ENCODE results near the gene ADAT1. TPM values are rescaled to one million over a fixed set of nuclear protein-coding genes. Genes with fewer than 3 reads are reported as not detected.
"Not testable (repeated sequence)": the region's sequence is repeated elsewhere in the genome, so short reads cannot be mapped to it uniquely, and the experiment has no call there.

ADAT1 gene
- total and polyA plus RNA-seq, 2 donors: 22.2 to 23.2 TPM

GRCh38 chr16:75614066-75614897 is 8.8 kb downstream of the ADAT1 start:
- H3K36me3 ChIP-seq (ENCODE audit: control insufficient read depth in 2 of 2, insufficient read depth in 2 of 2, low read length in 1 of 2): peaks cover 45 to 55% of the 10 kb centered on the region in 2 donors
- no peaks in the 10 kb centered on the region for H3K4me1 ChIP-seq (ENCODE audit: control insufficient read depth in 2 of 2, insufficient read depth in 2 of 2, low read length in 2 of 2)
- no peaks in the 10 kb centered on the region for H3K27me3 ChIP-seq (ENCODE audit: control insufficient read depth in 2 of 2, insufficient read depth in 1 of 2, low read length in 1 of 2)
- no peaks in the 10 kb centered on the region for H3K9me3 ChIP-seq (ENCODE audit: control insufficient read depth in 2 of 2, insufficient read depth in 1 of 2, low read length in 1 of 2)
- no peak overlapping the region for H3K27ac ChIP-seq (ENCODE audit: low read depth in 1 of 2, low read length in 1 of 2)
- over 99% methylated on average over 4 of the region's 4 CpGs for WGBS
- H3K4me3 ChIP-seq (ENCODE audit: low read length in 2 of 2): no peak overlapping the region
- no peak for DNase-seq (ENCODE audit: low read depth in 6 of 9, low spot score in 9 of 9)

- H3K4me1 ChIP-seq (ENCODE audit: control insufficient read depth in 2 of 2, insufficient read depth in 2 of 2, low read length in 2 of 2): no peaks in the 10 kb centered on the region
- no peak overlapping the region for H3K27ac ChIP-seq (ENCODE audit: low read depth in 1 of 2, low read length in 1 of 2)
- H3K9me3 ChIP-seq (ENCODE audit: control insufficient read depth in 2 of 2, insufficient read depth in 1 of 2, low read length in 1 of 2): no peaks in the 10 kb centered on the region
- no peaks in the 10 kb centered on the region for H3K27me3 ChIP-seq (ENCODE audit: control insufficient read depth in 2 of 2, insufficient read depth in 1 of 2, low read length in 1 of 2)
- 98% methylated on average over 1 of the region's 1 CpG for WGBS
- no peak overlapping the region for H3K4me3 ChIP-seq (ENCODE audit: low read length in 2 of 2)
- no peak for DNase-seq (ENCODE audit: low read depth in 6 of 9, low spot score in 9 of 9)
- peaks cover 52 to 58% of the 10 kb centered on the region in 2 donors for H3K36me3 ChIP-seq (ENCODE audit: control insufficient read depth in 2 of 2, insufficient read depth in 2 of 2, low read length in 1 of 2)
These were observed 16.6 kb downstream of the ADAT1 start for GRCh38 chr16:75606507-75606906.

- Histone ChIP-seq H3K27ac (ENCODE audit: low read depth in 1 of 2, low read length in 1 of 2) (no peak overlapping the region), H3K9me3 (ENCODE audit: control insufficient read depth in 2 of 2, insufficient read depth in 1 of 2, low read length in 1 of 2) (no peaks in the 10 kb centered on the region), H3K4me3 (ENCODE audit: low read length in 2 of 2) (no peak overlapping the region), H3K27me3 (ENCODE audit: control insufficient read depth in 2 of 2, insufficient read depth in 1 of 2, low read length in 1 of 2) (no peaks in the 10 kb centered on the region), H3K4me1 (ENCODE audit: control insufficient read depth in 2 of 2, insufficient read depth in 2 of 2, low read length in 2 of 2) (no peaks in the 10 kb centered on the region), H3K36me3 (ENCODE audit: control insufficient read depth in 2 of 2, insufficient read depth in 2 of 2, low read length in 1 of 2) (peaks cover 52 to 59% of the 10 kb centered on the region in 2 donors)
- no peak for DNase-seq (ENCODE audit: low read depth in 6 of 9, low spot score in 9 of 9)
- WGBS: 97% methylated on average over 4 of the region's 4 CpGs
These were observed 19.8 kb downstream of the ADAT1 start for GRCh38 chr16:75603241-75603640.

- Histone ChIP-seq H3K4me1 (ENCODE audit: control insufficient read depth in 2 of 2, insufficient read depth in 2 of 2, low read length in 2 of 2) (no peaks in the 10 kb centered on the region), H3K27me3 (ENCODE audit: control insufficient read depth in 2 of 2, insufficient read depth in 1 of 2, low read length in 1 of 2) (no peaks in the 10 kb centered on the region), H3K9me3 (ENCODE audit: control insufficient read depth in 2 of 2, insufficient read depth in 1 of 2, low read length in 1 of 2) (no peaks in the 10 kb centered on the region), H3K4me3 (ENCODE audit: low read length in 2 of 2) (no peak overlapping the region), H3K36me3 (ENCODE audit: control insufficient read depth in 2 of 2, insufficient read depth in 2 of 2, low read length in 1 of 2) (peaks cover 45 to 55% of the 10 kb centered on the region in 2 donors), H3K27ac (ENCODE audit: low read depth in 1 of 2, low read length in 1 of 2) (no peak overlapping the region)
- 99% methylated on average over 6 of the region's 6 CpGs for WGBS
- DNase-seq (ENCODE audit: low read depth in 6 of 9, low spot score in 9 of 9): no peak
These were observed 23.4 kb downstream of the ADAT1 start for GRCh38 chr16:75599452-75600277.

GRCh38 chr16:75593825-75594820 is 29.0 kb downstream of the ADAT1 start:
- H3K27ac ChIP-seq (ENCODE audit: low read depth in 1 of 2, low read length in 1 of 2): no peak overlapping the region

GRCh38 chr16:75593308-75593707 is 29.8 kb downstream of the ADAT1 start:
- Histone ChIP-seq H3K36me3 (ENCODE audit: control insufficient read depth in 2 of 2, insufficient read depth in 2 of 2, low read length in 1 of 2) (peaks cover 12 to 18% of the 10 kb centered on the region in 2 donors), H3K27ac (ENCODE audit: low read depth in 1 of 2, low read length in 1 of 2) (no peak overlapping the region), H3K4me1 (ENCODE audit: control insufficient read depth in 2 of 2, insufficient read depth in 2 of 2, low read length in 2 of 2) (peaks cover 0 to 5% of the 10 kb centered on the region in 2 donors), H3K9me3 (ENCODE audit: control insufficient read depth in 2 of 2, insufficient read depth in 1 of 2, low read length in 1 of 2) (no peaks in the 10 kb centered on the region), H3K4me3 (ENCODE audit: low read length in 2 of 2) (no peak overlapping the region), H3K27me3 (ENCODE audit: control insufficient read depth in 2 of 2, insufficient read depth in 1 of 2, low read length in 1 of 2) (no peaks in the 10 kb centered on the region)
- DNase-seq (ENCODE audit: low read depth in 6 of 9, low spot score in 9 of 9): no peak
- 98% methylated on average over 6 of the region's 6 CpGs for WGBS

More at GRCh38 chr16:75593825-75594820, 29.0 kb downstream of the ADAT1 start:
- DNase-seq (ENCODE audit: low read depth in 6 of 9, low spot score in 9 of 9): peak in 4 of 9 donors; percentile 6 to 46 (median 16)
- no peaks in the 10 kb centered on the region for H3K27me3 ChIP-seq (ENCODE audit: control insufficient read depth in 2 of 2, insufficient read depth in 1 of 2, low read length in 1 of 2)
- H3K4me1 ChIP-seq (ENCODE audit: control insufficient read depth in 2 of 2, insufficient read depth in 2 of 2, low read length in 2 of 2): peaks cover 0 to 5% of the 10 kb centered on the region in 2 donors
- no peak overlapping the region for H3K4me3 ChIP-seq (ENCODE audit: low read length in 2 of 2)
- WGBS: 62% methylated on average over 17 of the region's 17 CpGs
- peaks cover 14 to 18% of the 10 kb centered on the region in 2 donors for H3K36me3 ChIP-seq (ENCODE audit: control insufficient read depth in 2 of 2, insufficient read depth in 2 of 2, low read length in 1 of 2)
- H3K9me3 ChIP-seq (ENCODE audit: control insufficient read depth in 2 of 2, insufficient read depth in 1 of 2, low read length in 1 of 2): no peaks in the 10 kb centered on the region

- not testable (repeated sequence) for H3K4me3 ChIP-seq (ENCODE audit: low read length in 2 of 2)
- H3K36me3 ChIP-seq (ENCODE audit: control insufficient read depth in 2 of 2, insufficient read depth in 2 of 2, low read length in 1 of 2): peaks cover 1 to 10% of the 10 kb centered on the region in 2 donors
- WGBS: 93% methylated on average over 7 of the region's 9 CpGs
These were observed 31.2 kb downstream of the ADAT1 start for GRCh38 chr16:75591927-75592326.

GRCh38 chr16:75590920-75591843 is 31.9 kb downstream of the ADAT1 start:
- Histone ChIP-seq H3K4me3 (ENCODE audit: low read length in 2 of 2) (no peak overlapping the region), H3K4me1 (ENCODE audit: control insufficient read depth in 2 of 2, insufficient read depth in 2 of 2, low read length in 2 of 2) (peaks cover 0 to 5% of the 10 kb centered on the region in 2 donors), H3K27me3 (ENCODE audit: control insufficient read depth in 2 of 2, insufficient read depth in 1 of 2, low read length in 1 of 2) (no peaks in the 10 kb centered on the region), H3K27ac (ENCODE audit: low read depth in 1 of 2, low read length in 1 of 2) (peak overlapping the region in 1 of 2 donors; percentile 41), H3K9me3 (ENCODE audit: control insufficient read depth in 2 of 2, insufficient read depth in 1 of 2, low read length in 1 of 2) (no peaks in the 10 kb centered on the region), H3K36me3 (ENCODE audit: control insufficient read depth in 2 of 2, insufficient read depth in 2 of 2, low read length in 1 of 2) (peaks cover 4 to 8% of the 10 kb centered on the region in 2 donors)
- no peak for DNase-seq (ENCODE audit: low read depth in 6 of 9, low spot score in 9 of 9)
- 96% methylated on average over 8 of the region's 8 CpGs for WGBS

More at GRCh38 chr16:75591927-75592326, 31.2 kb downstream of the ADAT1 start:
- H3K9me3 ChIP-seq (ENCODE audit: control insufficient read depth in 2 of 2, insufficient read depth in 1 of 2, low read length in 1 of 2); H3K27ac ChIP-seq (ENCODE audit: low read depth in 1 of 2, low read length in 1 of 2); DNase-seq (ENCODE audit: low read depth in 6 of 9, low spot score in 9 of 9); H3K27me3 ChIP-seq (ENCODE audit: control insufficient read depth in 2 of 2, insufficient read depth in 1 of 2, low read length in 1 of 2); H3K4me1 ChIP-seq (ENCODE audit: control insufficient read depth in 2 of 2, insufficient read depth in 2 of 2, low read length in 2 of 2): not testable (repeated sequence)
